KMS-11 (cell line): Measurements from ENCODE around the gene UBA3.

Experiments used
- H2AFZ ChIP-seq: fragments of 200-600 bp; sonication (generic); 2 replicates; pipeline ENCODE4 v1.6.1; 2016; ENCODE audit warnings: antibody characterized with exemption, mixed run types, low read depth
- H3K27ac ChIP-seq: fragments of 200-600 bp; sonication (generic); 2 replicates; pipeline ENCODE4 v1.6.1; 2016; ENCODE audit warnings: mild to moderate bottlenecking, mixed run types
- H3K27me3 ChIP-seq: fragments of 200-600 bp; sonication (generic); 2 replicates; pipeline ENCODE4 v1.6.1; 2017; ENCODE audit warnings: mild to moderate bottlenecking, low read depth, mixed run types, moderate library complexity; ENCODE audit not compliant: insufficient read depth
- H3K36me3 ChIP-seq: fragments of 200-600 bp; sonication (generic); 2 replicates; pipeline ENCODE4 v1.6.1; 2017; ENCODE audit warnings: mild to moderate bottlenecking, mixed run types; ENCODE audit not compliant: insufficient read depth
- H3K4me1 ChIP-seq: fragments of 200-600 bp; sonication (generic); 2 replicates; pipeline ENCODE4 v1.6.1; 2016; ENCODE audit warnings: mild to moderate bottlenecking, low read depth, mixed run types; ENCODE audit not compliant: poor library complexity, severe bottlenecking
- H3K4me2 ChIP-seq: fragments of 200-600 bp; sonication (generic); 2 replicates; pipeline ENCODE4 v1.7.0; 2016; ENCODE audit warnings: mild to moderate bottlenecking, mixed run types
- H3K4me3 ChIP-seq: fragments of 200-600 bp; sonication (generic); IDR thresholded peaks from 2 replicates; pipeline ENCODE4 v1.6.1; 2017; ENCODE audit warnings: low read depth, low read length, mixed read lengths; ENCODE audit not compliant: insufficient read depth
- H3K79me2 ChIP-seq: fragments of 200-600 bp; sonication (generic); 2 replicates; pipeline ENCODE4 v1.6.1; 2016; ENCODE audit warnings: low read depth, mixed run types; ENCODE audit not compliant: insufficient read depth
- H3K9ac ChIP-seq: fragments of 200-600 bp; sonication (generic); 2 replicates; pipeline ENCODE4 v1.6.1; 2016; ENCODE audit warnings: mild to moderate bottlenecking, mixed run types
- H4K20me1 ChIP-seq: fragments of 200-600 bp; sonication (generic); 2 replicates; pipeline ENCODE4 v1.6.1; 2016; ENCODE audit warnings: mild to moderate bottlenecking, mixed run types; ENCODE audit not compliant: insufficient read depth
- CTCF ChIP-seq: fragments of 200-600 bp; sonication (generic); conservative IDR thresholded peaks from 2 replicates; pipeline ENCODE4 v1.6.1; 2017; ENCODE audit warnings: low read depth, mild to moderate bottlenecking, antibody characterized with exemption, low read length, moderate library complexity, mixed read lengths

UBA3 gene

DNA sequence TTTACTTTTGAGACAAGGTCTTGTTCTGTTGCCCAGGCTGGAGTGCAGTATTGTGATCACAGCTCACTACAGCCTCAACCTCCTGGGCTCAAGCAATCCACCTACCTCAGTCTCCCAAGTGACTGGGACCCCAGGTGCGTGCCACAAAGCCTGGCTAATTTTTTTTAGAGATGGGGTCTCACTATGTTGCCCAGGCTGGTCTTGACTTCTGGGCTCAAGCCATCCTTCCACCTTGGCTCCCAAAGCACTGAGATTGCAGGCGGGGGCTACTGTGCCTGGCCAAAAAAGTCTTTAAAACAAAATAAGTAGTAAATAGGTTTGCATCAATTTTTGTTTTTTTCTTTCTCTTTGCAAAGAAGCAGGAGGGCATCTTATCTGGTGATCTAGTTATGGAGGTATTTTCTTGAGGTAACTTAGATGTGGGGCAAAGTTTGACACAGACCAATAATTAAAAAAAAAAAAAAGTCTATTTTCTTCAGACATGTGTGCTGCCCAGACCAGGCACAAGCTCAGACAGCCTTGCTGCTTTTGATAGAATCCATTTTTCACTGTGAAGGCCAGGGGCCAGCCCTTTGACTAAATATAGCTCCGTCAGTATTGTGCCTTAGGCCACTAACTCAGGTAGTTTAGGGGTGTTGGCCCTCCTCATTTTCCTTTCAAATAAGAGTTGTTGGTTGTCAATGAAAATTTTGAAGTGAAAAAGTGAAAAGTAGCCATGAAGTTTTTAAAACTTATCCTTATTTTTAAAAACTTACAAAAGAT, 7.0 kb upstream of the UBA3 start:
- Histone ChIP-seq H3K36me3 (no peaks in the 10 kb centered on the region), H3K4me3 (no peak overlapping the region), H3K4me2 (peak overlapping the region; percentile 49), H3K9ac (peak overlapping the region; percentile 67), H3K79me2 (peaks cover 74% of the 10 kb centered on the region), H3K27ac (peak overlapping the region; percentile 78), H3K27me3 (no peaks in the 10 kb centered on the region), H4K20me1 (no peaks in the 10 kb centered on the region), H3K4me1 (peaks cover 74% of the 10 kb centered on the region), H2AFZ (no peak overlapping the region)
- no peak for TF ChIP-seq CTCF

DNA sequence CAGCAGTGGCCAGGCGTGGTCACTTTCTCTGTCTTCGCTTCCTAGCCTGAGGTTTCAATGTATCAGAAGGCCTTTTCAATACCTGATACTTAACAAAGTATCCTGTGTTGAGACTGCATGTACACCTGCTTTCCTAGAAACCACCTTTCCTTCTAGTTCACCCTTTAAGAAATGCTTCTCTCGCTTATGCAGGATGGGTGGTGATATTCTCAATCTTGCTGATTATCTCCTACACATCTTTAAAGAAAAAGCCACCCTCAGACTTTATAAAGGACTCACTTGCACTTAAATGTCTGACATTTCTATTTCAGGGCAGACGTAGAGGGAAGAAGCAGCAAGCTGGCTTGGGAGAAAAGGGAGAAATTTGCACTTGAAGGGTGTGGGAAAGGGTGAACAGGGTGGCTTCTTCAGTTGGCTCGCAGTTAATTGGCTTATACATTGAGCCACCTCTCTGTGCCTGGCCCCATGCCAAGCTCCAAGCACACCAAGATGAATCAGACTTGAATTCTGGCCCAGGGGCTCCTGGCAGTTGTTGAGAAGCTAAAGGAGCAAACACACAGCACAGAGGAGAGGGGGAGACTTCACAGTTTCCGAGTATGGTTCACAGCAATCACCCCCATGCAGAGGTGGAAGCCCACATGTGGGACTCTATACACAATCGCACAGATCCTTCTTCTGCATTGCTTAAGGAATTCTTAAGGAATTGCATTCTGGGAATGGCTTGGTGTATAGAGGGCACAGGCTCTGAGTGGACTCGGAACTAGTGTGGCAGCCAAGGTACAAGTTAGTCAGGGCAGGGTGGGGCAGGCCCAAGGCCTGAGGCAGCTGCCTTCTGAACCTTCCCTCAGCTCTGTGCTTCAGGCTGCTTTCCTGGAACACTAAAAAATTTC, 5.9 kb upstream of the UBA3 start:
- no peaks in the 10 kb centered on the region for H3K27me3 ChIP-seq
- H3K27ac ChIP-seq, result peak overlapping the region; percentile 78
- H3K36me3 ChIP-seq, result no peaks in the 10 kb centered on the region
- H3K4me1 ChIP-seq, result peaks cover 73% of the 10 kb centered on the region
- no peak for TF ChIP-seq CTCF
- H3K4me3 ChIP-seq, result no peak overlapping the region
- peak overlapping the region; percentile 40 for H2AFZ ChIP-seq
- peak overlapping the region; percentile 67; the same call in 1 of the 2 replicates for H3K9ac ChIP-seq
- H4K20me1 ChIP-seq, result no peaks in the 10 kb centered on the region
- H3K79me2 ChIP-seq, result peaks cover 63% of the 10 kb centered on the region
- peak overlapping the region; percentile 49 for H3K4me2 ChIP-seq

- Histone ChIP-seq H3K4me2 (peak overlapping the region; percentile 49), H4K20me1 (no peaks in the 10 kb centered on the region), H3K9ac (peak overlapping the region; percentile 67), H3K36me3 (no peaks in the 10 kb centered on the region), H2AFZ (peak overlapping the region; percentile 40; the same call in 1 of the 2 replicates), H3K4me3 (no peak overlapping the region), H3K79me2 (peaks cover 58% of the 10 kb centered on the region), H3K27ac (peak overlapping the region; percentile 78), H3K4me1 (peaks cover 73% of the 10 kb centered on the region), H3K27me3 (no peaks in the 10 kb centered on the region)
- TF ChIP-seq CTCF, result no peak
Observed at GRCh38 chr3:69085168-69085832, 5.1 kb upstream of the UBA3 start.

DNA sequence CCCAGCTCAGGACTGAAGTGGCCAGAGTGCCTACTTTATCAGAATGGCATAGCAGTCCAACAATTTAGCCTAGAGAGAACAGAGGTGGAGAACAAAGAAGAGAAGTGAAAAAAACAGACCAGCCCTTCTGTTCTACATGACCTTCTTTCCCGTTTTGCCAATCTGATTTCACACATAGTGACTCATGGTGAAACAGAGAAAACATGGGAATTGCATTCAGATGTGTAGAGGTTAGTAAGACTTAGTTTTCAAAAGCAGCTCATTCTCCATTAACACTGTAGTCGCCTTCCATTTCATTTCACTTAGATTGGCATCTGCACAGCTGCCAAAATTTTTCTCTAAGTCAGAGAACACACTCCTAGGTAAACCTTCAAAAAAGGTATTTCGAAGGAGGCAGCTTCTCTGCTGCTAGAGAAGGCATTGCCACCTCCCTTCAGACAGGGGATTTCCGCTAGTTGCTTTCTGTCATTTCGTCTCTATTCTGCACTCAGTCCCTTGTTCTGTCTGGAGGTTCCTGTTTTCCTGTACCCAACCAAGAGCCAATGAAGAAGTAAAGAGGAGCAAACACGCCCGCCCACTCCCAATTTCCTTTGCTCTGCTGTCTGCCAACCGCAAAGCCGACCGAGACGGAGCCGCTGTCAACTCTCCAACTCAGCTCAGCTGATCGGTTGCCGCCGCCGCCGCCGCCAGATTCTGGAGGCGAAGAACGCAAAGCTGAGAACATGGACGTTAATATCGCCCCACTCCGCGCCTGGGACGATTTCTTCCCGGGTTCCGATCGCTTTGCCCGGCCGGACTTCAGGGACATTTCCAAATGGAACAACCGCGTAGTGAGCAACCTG, 4.4 kb upstream of the UBA3 start, which contains the start of gene ARL6IP5:
ARL6IP5 (plus strand) TSS at position 612 of the 842 bp plus-strand sequence; CDS start at position 723, 111 bp downstream.
- Histone ChIP-seq H3K4me2 (peak within 1 kb of the TSS; percentile 92), H3K79me2 (peaks cover 55% of the 10 kb centered on the region), H3K27me3 (no peaks in the 10 kb centered on the region), H3K27ac (peak within 1 kb of the TSS; percentile 78), H4K20me1 (no peaks in the 10 kb centered on the region), H3K4me3 (no peak within 1 kb of the TSS), H3K36me3 (no peaks in the 10 kb centered on the region), H3K9ac (peak within 1 kb of the TSS; percentile 67), H2AFZ (peak within 1 kb of the TSS; percentile 40), H3K4me1 (peaks cover 65% of the 10 kb centered on the region)
- TF ChIP-seq CTCF, result no peak
